ENCODE measurements around the gene PARM1.

The PARM1 gene

GRCh38 chr4:75001871-75002270 is 69.0 kb downstream of the PARM1 start:
- Histone ChIP-seq H3K4me2 (ENCODE audit: low read depth, low read length, poor library complexity, severe bottlenecking) (no peak overlapping the region), H3K9me3 (ENCODE audit: insufficient read depth, low read length) (no peaks in the 10 kb centered on the region), H3K36me3 (ENCODE audit: low read length) (no peaks in the 10 kb centered on the region), H3K4me3 (ENCODE audit: insufficient read depth, low read length, poor library complexity, severe bottlenecking) (no peak overlapping the region), H2AFZ (ENCODE audit: low read depth, low read length, severe bottlenecking) (no peak overlapping the region), H3F3A (ENCODE audit: insufficient read depth) (no peaks in the 10 kb centered on the region), H3K9me2 (replicated peaks; ENCODE audit: insufficient read depth, low read length) (no peaks in the 10 kb centered on the region), H3K27me3 (ENCODE audit: low read length) (no peaks in the 10 kb centered on the region), H4K20me1 (ENCODE audit: low read depth, low read length) (no peaks in the 10 kb centered on the region), H3K79me2 (ENCODE audit: insufficient read depth, low read length) (peaks cover 24% of the 10 kb centered on the region; the same call in 1 of the 2 replicates), H3K27ac (ENCODE audit: low read depth, low read length) (no peak overlapping the region), H3K9ac (ENCODE audit: low read length) (no peak overlapping the region)
- TF ChIP-seq EZH2phosphoT487 (conservative IDR thresholded peaks at IDR 0.05; ENCODE audit: low read length) (no peak), CTCF (IDR thresholded peaks at IDR 0.05; ENCODE audit: insufficient read depth, low read length, poor library complexity, severe bottlenecking) (no peak)

GRCh38 chr4:75002381-75002780 is 69.5 kb downstream of the PARM1 start:
- Histone ChIP-seq H3K9me2 (replicated peaks; ENCODE audit: insufficient read depth, low read length) (no peaks in the 10 kb centered on the region), H3K79me2 (ENCODE audit: insufficient read depth, low read length) (peaks cover 24% of the 10 kb centered on the region; the same call in 1 of the 2 replicates), H3K36me3 (ENCODE audit: low read length) (no peaks in the 10 kb centered on the region), H3K9ac (ENCODE audit: low read length) (no peak overlapping the region), H3K9me3 (ENCODE audit: insufficient read depth, low read length) (no peaks in the 10 kb centered on the region), H3F3A (ENCODE audit: insufficient read depth) (no peaks in the 10 kb centered on the region), H4K20me1 (ENCODE audit: low read depth, low read length) (no peaks in the 10 kb centered on the region), H2AFZ (ENCODE audit: low read depth, low read length, severe bottlenecking) (no peak overlapping the region), H3K27me3 (ENCODE audit: low read length) (no peaks in the 10 kb centered on the region), H3K4me3 (ENCODE audit: insufficient read depth, low read length, poor library complexity, severe bottlenecking) (no peak overlapping the region), H3K4me2 (ENCODE audit: low read depth, low read length, poor library complexity, severe bottlenecking) (no peak overlapping the region), H3K27ac (ENCODE audit: low read depth, low read length) (no peak overlapping the region)
- TF ChIP-seq CTCF (IDR thresholded peaks at IDR 0.05; ENCODE audit: insufficient read depth, low read length, poor library complexity, severe bottlenecking) (no peak), EZH2phosphoT487 (conservative IDR thresholded peaks at IDR 0.05; ENCODE audit: low read length) (no peak)

- no peaks in the 10 kb centered on the region for H3K36me3 ChIP-seq (ENCODE audit: low read length)
- no peak overlapping the region for H3K9ac ChIP-seq (ENCODE audit: low read length)
- no peaks in the 10 kb centered on the region for H3K9me2 ChIP-seq (replicated peaks; ENCODE audit: insufficient read depth, low read length)
- no peak overlapping the region for H3K27ac ChIP-seq (ENCODE audit: low read depth, low read length)
- peaks cover 23% of the 10 kb centered on the region; the same call in 1 of the 2 replicates for H3K79me2 ChIP-seq (ENCODE audit: insufficient read depth, low read length)
- H3K4me2 ChIP-seq (ENCODE audit: low read depth, low read length, poor library complexity, severe bottlenecking): no peak overlapping the region
- H2AFZ ChIP-seq (ENCODE audit: low read depth, low read length, severe bottlenecking): no peak overlapping the region
- no peaks in the 10 kb centered on the region for H3F3A ChIP-seq (ENCODE audit: insufficient read depth)
- no peaks in the 10 kb centered on the region for H3K27me3 ChIP-seq (ENCODE audit: low read length)
- H3K4me3 ChIP-seq (ENCODE audit: insufficient read depth, low read length, poor library complexity, severe bottlenecking): no peak overlapping the region
- TF ChIP-seq EZH2phosphoT487 (conservative IDR thresholded peaks at IDR 0.05; ENCODE audit: low read length): no peak
- no peak for TF ChIP-seq CTCF (IDR thresholded peaks at IDR 0.05; ENCODE audit: insufficient read depth, low read length, poor library complexity, severe bottlenecking)
- H4K20me1 ChIP-seq (ENCODE audit: low read depth, low read length): no peaks in the 10 kb centered on the region
- H3K9me3 ChIP-seq (ENCODE audit: insufficient read depth, low read length): no peaks in the 10 kb centered on the region
Measured at GRCh38 chr4:75003979-75004378, 71.1 kb downstream of the PARM1 start.

Measured in SU-DHL-6 (cell line).